Smooth muscle cell (in vitro differentiated cells): ENCODE measurements around the gene HPCAL1. TPM values are rescaled to one million over a fixed set of nuclear protein-coding genes. Genes with fewer than 3 reads are reported as not detected.

Experiments
- DNase-seq: peaks from one replicate; lab custom pipeline; 2025; ENCODE audit not compliant: unreplicated experiment; lab: John Stamatoyannopoulos, UW
- H2AFZ ChIP-seq: fragments of 200-600 bp; sonication (generic); 2 replicates; pipeline ENCODE4 v1.6.0; 2016; ENCODE audit warnings: antibody characterized with exemption, low read depth, mild to moderate bottlenecking
- H3F3A ChIP-seq: fragments of 200-600 bp; sonication (generic); 2 replicates; pipeline ENCODE4 v1.6.0; 2017; ENCODE audit warnings: antibody characterized with exemption, low read depth
- H3K27ac ChIP-seq: fragments of 200-600 bp; sonication (generic); 2 replicates; pipeline ENCODE4 v1.5.1; 2016; ENCODE audit warnings: low read depth, mild to moderate bottlenecking
- H3K27me3 ChIP-seq: fragments of 200-600 bp; sonication (generic); 2 replicates; pipeline ENCODE4 v1.6.1; 2016; ENCODE audit warnings: low read depth, mild to moderate bottlenecking
- H3K36me3 ChIP-seq: fragments of 200-600 bp; sonication (generic); 2 replicates; pipeline ENCODE4 v1.5.1; 2016; ENCODE audit warnings: low read depth
- H3K4me1 ChIP-seq: fragments of 200-600 bp; sonication (generic); 2 replicates; pipeline ENCODE4 v1.5.1; 2016; ENCODE audit warnings: low read depth
- H3K4me2 ChIP-seq: fragments of 200-600 bp; sonication (generic); 2 replicates; pipeline ENCODE4 v1.6.0; 2016; ENCODE audit warnings: mild to moderate bottlenecking
- H3K4me3 ChIP-seq: fragments of 200-600 bp; sonication (generic); 2 replicates; pipeline ENCODE4 v1.5.1; 2016; ENCODE audit warnings: mild to moderate bottlenecking
- H3K79me2 ChIP-seq: fragments of 200-600 bp; sonication (generic); 2 replicates; pipeline ENCODE4 v1.6.0; 2016; ENCODE audit warnings: low read depth, mild to moderate bottlenecking
- H3K9ac ChIP-seq: fragments of 200-600 bp; sonication (generic); 2 replicates; pipeline ENCODE4 v1.6.0; 2016; ENCODE audit warnings: low read depth
- H3K9me3 ChIP-seq: fragments of 200-600 bp; sonication (generic); replicated peaks from 2 replicates; pipeline ENCODE4 v1.5.1; 2016; ENCODE audit warnings: low read depth
- H4K20me1 ChIP-seq: fragments of 200-600 bp; sonication (generic); 2 replicates; pipeline ENCODE4 v1.6.0; 2016; ENCODE audit warnings: low read depth
- WGBS: methylation state at CpG from one replicate; pipeline ENCODE4 v1.1.7; 2016; ENCODE audit warnings: low lambda C conversion rate; 5-methylcytosine and 5-hydroxymethylcytosine counted together
- polyA plus RNA-seq: library from polyadenylated mRNA; unstranded; fragments of >200 nt; fragmentation: Nextera tagmentation; extraction: Ambion mirVana; gene quantifications from 2 replicates; pipeline ENCODE4 v1.2.1, GENCODE V29; 2016
- total RNA-seq: library from RNA; depleted of rRNA; stranded (reverse); fragments of >200 nt; gene quantifications from 2 replicates; pipeline ENCODE4 v1.2.3, GENCODE V29; 2014
- TF ChIP-seq, protein P1 (sequence below): fragments of 200-600 bp; sonication (generic); IDR thresholded peaks from 2 replicates; pipeline ENCODE4 v1.5.1; 2017; ENCODE audit warnings: borderline replicate concordance, mild to moderate bottlenecking, antibody characterized with exemption; ENCODE audit not compliant: insufficient read depth, poor library complexity, severe bottlenecking

HPCAL1 gene
- total and polyA plus RNA-seq, 2 experiments from 2014 or later: 11.7 to 15.8 TPM

DNA sequence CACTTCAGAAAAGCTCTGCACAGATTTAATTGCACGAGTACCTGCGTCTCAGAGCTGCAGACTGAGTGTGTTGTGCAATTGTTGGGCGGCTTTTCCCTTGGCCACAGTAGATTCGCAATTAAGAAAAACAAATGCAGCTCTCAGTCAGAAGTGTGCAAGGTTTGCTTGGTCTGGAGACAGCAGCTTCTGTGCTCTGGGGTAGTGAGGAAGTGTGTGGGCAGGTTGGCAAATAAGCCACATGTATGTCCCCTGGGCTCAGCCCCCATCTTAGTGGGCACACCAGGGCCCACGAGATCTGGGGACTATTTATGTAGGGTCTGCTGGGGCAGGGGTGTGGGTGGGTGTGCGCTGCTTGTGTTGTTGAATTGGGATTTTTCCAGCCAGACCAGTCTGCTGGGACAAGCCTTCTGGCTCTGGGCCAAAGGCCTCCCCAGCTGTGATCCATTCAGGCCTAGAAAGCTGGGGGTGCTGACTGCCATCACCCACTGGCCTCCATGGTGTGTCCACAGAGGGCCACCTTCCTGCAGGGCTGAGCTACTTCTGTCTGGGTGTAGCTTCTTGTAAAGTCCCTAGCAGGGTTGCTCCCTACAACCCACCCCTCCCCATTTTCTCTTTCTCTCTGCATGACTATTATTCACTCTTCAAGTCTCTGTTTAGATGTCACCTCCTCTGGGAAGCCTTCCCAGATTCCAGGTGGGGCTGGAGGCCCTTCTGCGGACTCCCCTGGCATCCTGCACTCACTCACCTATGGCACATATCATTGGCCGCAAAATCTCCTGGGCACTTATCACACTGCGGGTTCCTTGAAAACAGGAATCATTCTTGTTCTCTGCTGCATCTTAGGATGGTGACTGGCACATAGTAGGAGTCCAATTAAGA, 77.6 kb downstream of the HPCAL1 start:
- Histone ChIP-seq H3K9me3 (no peaks in the 10 kb centered on the region), H3K27me3 (no peaks in the 10 kb centered on the region), H3K79me2 (no peaks in the 10 kb centered on the region), H3K4me3 (no peak overlapping the region), H3K4me2 (no peak overlapping the region), H3K27ac (no peak overlapping the region), H4K20me1 (peaks cover 16% of the 10 kb centered on the region), H3K36me3 (no peaks in the 10 kb centered on the region), H3F3A (no peaks in the 10 kb centered on the region), H3K4me1 (peaks cover 7% of the 10 kb centered on the region), H3K9ac (no peak overlapping the region), H2AFZ (no peak overlapping the region)
- TF ChIP-seq, protein P1, sequence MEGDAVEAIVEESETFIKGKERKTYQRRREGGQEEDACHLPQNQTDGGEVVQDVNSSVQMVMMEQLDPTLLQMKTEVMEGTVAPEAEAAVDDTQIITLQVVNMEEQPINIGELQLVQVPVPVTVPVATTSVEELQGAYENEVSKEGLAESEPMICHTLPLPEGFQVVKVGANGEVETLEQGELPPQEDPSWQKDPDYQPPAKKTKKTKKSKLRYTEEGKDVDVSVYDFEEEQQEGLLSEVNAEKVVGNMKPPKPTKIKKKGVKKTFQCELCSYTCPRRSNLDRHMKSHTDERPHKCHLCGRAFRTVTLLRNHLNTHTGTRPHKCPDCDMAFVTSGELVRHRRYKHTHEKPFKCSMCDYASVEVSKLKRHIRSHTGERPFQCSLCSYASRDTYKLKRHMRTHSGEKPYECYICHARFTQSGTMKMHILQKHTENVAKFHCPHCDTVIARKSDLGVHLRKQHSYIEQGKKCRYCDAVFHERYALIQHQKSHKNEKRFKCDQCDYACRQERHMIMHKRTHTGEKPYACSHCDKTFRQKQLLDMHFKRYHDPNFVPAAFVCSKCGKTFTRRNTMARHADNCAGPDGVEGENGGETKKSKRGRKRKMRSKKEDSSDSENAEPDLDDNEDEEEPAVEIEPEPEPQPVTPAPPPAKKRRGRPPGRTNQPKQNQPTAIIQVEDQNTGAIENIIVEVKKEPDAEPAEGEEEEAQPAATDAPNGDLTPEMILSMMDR: no peak
- 65% methylated on average over 9 of the region's 9 CpGs for WGBS
- DNase-seq: no peak

DNA sequence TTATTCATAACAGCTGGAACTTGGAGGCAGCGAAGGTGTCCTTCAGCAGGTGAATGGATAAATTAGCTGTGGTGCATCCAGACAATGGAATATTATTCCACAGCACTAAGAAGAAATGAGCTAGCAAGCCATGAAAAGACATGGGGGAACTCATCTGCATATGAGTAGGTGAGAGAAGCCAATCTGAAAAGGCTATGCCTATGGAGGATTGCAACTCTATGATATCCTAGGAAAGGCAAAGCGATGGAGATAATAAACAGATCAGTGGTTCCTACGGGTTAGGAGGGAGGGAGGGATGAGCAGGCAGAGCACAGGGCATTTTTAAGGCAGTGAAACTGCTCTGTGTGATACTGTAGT, 79.3 kb downstream of the HPCAL1 start:
- H3K27ac ChIP-seq: no peak overlapping the region
- 66% methylated on average over 3 of the region's 3 CpGs for WGBS
- no peaks in the 10 kb centered on the region for H3F3A ChIP-seq
- H3K9me3 ChIP-seq: no peaks in the 10 kb centered on the region
- H3K4me3 ChIP-seq: no peak overlapping the region
- no peak overlapping the region for H2AFZ ChIP-seq
- TF ChIP-seq, protein P1: no peak
- peaks cover 4% of the 10 kb centered on the region for H3K4me1 ChIP-seq
- H3K36me3 ChIP-seq: no peaks in the 10 kb centered on the region
- no peak for DNase-seq
- no peak overlapping the region for H3K9ac ChIP-seq
- H4K20me1 ChIP-seq: peaks cover 24% of the 10 kb centered on the region
- H3K27me3 ChIP-seq: no peaks in the 10 kb centered on the region
- H3K4me2 ChIP-seq: no peak overlapping the region
- no peaks in the 10 kb centered on the region for H3K79me2 ChIP-seq

DNA sequence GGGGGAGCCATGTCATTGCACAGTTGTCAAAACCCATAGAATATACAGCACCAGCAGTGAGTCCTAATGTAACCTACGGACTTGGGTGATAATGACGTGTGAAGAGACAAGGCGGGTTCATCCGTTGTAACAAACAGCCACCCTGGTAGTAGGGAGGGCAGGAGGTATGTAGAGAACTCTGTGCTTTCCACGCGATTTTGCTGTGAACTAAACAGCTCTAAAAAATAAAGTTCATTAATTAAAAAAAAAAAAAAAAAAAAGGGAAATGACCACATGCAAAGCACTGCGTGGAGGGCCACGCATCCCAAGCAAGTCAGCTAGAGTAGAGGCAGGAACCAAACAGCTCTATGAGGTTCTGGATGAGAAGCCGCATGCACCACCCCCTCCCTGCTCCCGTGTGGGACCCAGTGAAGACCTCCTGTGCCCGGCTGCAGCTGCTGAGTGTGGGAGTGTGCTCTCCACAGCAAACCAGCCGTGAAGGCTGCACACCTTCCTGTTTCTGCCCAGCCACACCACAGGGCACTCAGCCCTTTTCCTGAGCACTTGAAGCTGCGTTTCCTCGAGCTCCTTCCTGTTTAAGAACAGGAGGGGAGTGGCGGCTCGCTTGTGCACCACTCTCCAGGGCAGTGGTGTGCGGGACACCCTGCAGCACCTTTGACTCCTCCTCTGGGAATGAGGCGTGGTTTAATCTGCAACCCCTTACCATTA, 79.8 kb downstream of the HPCAL1 start:
- TF ChIP-seq, protein P1: no peak
- 62% methylated on average over 18 of the region's 18 CpGs for WGBS
- H4K20me1 ChIP-seq: peaks cover 24% of the 10 kb centered on the region
- no peaks in the 10 kb centered on the region for H3F3A ChIP-seq
- peaks cover 4% of the 10 kb centered on the region for H3K4me1 ChIP-seq
- no peak overlapping the region for H3K9ac ChIP-seq
- no peak overlapping the region for H2AFZ ChIP-seq
- H3K4me2 ChIP-seq: no peak overlapping the region
- H3K27ac ChIP-seq: no peak overlapping the region
- no peaks in the 10 kb centered on the region for H3K9me3 ChIP-seq
- H3K36me3 ChIP-seq: no peaks in the 10 kb centered on the region
- no peak for DNase-seq
- H3K79me2 ChIP-seq: no peaks in the 10 kb centered on the region
- H3K4me3 ChIP-seq: no peak overlapping the region
- no peaks in the 10 kb centered on the region for H3K27me3 ChIP-seq
